SH-SY5Y (cell line): ENCODE results near the gene MAB21L2.

ENCODE experiments used
- GATA2 ChIP-seq: IDR thresholded peaks from 2 replicates; pipeline ENCODE4 v1.6.1; 2011; ENCODE audit warnings: mild to moderate bottlenecking, low read depth, low read length
- GATA3 ChIP-seq: IDR thresholded peaks from 2 replicates; pipeline ENCODE4 v1.6.1; 2011; ENCODE audit warnings: low read depth, mild to moderate bottlenecking, low read length, moderate library complexity

GRCh38 chr4:150625033-150625432 is 43.1 kb downstream of the MAB21L2 start:
- TF ChIP-seq GATA2 (no peak), GATA3 (no peak)
